22Rv1 (cell line): ENCODE data around the gene METTL2A.

Experiments
- ZFX ChIP-seq: fragments of 450-650 bp; IDR thresholded peaks from 2 replicates; pipeline ENCODE4 v1.6.1; 2017; ENCODE audit warnings: antibody characterized with exemption, borderline replicate concordance
- TF ChIP-seq, protein P1 (sequence below): fragments of 450-650 bp; IDR thresholded peaks from 2 replicates; pipeline ENCODE4 v1.5.1; 2017; ENCODE audit warnings: mild to moderate bottlenecking

DNA sequence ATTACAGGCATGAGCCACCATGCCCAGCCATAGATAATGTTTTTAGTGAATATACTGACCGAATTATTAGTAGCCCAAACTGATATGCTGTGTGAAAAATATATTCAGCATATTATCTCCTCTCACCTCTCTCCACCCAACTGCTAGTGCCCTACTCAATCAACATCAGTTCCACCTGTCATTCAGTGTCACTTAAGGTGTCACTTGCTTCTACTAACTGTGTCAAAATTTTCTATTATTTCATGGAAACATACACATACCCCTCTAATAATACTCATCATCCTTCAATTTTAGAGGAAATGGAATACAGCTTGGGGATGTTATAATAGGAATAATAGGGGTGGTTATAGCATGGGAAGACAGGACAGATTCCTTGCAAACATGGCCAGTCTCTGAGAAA, 30.8 kb upstream of the METTL2A start:
- TF ChIP-seq, protein P1, sequence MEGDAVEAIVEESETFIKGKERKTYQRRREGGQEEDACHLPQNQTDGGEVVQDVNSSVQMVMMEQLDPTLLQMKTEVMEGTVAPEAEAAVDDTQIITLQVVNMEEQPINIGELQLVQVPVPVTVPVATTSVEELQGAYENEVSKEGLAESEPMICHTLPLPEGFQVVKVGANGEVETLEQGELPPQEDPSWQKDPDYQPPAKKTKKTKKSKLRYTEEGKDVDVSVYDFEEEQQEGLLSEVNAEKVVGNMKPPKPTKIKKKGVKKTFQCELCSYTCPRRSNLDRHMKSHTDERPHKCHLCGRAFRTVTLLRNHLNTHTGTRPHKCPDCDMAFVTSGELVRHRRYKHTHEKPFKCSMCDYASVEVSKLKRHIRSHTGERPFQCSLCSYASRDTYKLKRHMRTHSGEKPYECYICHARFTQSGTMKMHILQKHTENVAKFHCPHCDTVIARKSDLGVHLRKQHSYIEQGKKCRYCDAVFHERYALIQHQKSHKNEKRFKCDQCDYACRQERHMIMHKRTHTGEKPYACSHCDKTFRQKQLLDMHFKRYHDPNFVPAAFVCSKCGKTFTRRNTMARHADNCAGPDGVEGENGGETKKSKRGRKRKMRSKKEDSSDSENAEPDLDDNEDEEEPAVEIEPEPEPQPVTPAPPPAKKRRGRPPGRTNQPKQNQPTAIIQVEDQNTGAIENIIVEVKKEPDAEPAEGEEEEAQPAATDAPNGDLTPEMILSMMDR: no peak
- no peak for TF ChIP-seq ZFX
